ENCODE data around the gene RPL29.
A peak's percentile ranks its signal among the peaks of the same experiment; 100 is the strongest.
"Not testable (repeated sequence)": the region's sequence is repeated elsewhere in the genome, so short reads cannot be mapped to it uniquely, and the experiment has no call there.

Gene RPL29

GRCh38 chr3:52006017-52006819, 10.5 kb upstream of the RPL29 start:
- DNase-seq (ENCODE audit: low read depth) = no peak

GRCh38 chr3:52005571-52005986, 9.9 kb upstream of the RPL29 start:
- DNase-seq (ENCODE audit: low read depth) = no peak

- no peak for DNase-seq (ENCODE audit: low read depth)
These were observed 9.3 kb upstream of the RPL29 start for GRCh38 chr3:52004906-52005395.

GRCh38 chr3:52004163-52004787, 8.6 kb upstream of the RPL29 start:
- DNase-seq (ENCODE audit: low read depth) = no peak

GRCh38 chr3:52002748-52003147, 7.1 kb upstream of the RPL29 start:
- no peak for DNase-seq (ENCODE audit: low read depth)

GRCh38 chr3:52001443-52001974, 5.8 kb upstream of the RPL29 start:
- peak; percentile 79 for DNase-seq (ENCODE audit: low read depth)

GRCh38 chr3:51999846-52000245, 4.2 kb upstream of the RPL29 start:
- DNase-seq (ENCODE audit: low read depth) = no peak

- DNase-seq (ENCODE audit: low read depth) = no peak
These were observed 3.1 kb upstream of the RPL29 start for GRCh38 chr3:51998774-51999173.

GRCh38 chr3:51997935-51998596, 2.4 kb upstream of the RPL29 start:
- DNase-seq (ENCODE audit: low read depth) = no peak

- no peak for DNase-seq (ENCODE audit: low read depth)
These were observed 1.5 kb upstream of the RPL29 start for GRCh38 chr3:51997172-51997571.

- DNase-seq (ENCODE audit: low read depth) = no peak
These were observed 1.2 kb downstream of the RPL29 start for GRCh38 chr3:51994530-51994929.

GRCh38 chr3:51993657-51994056, 2.0 kb downstream of the RPL29 start:
- not testable (repeated sequence) for DNase-seq (ENCODE audit: low read depth)

- no peak for DNase-seq (ENCODE audit: low read depth)
These were observed 3.5 kb downstream of the RPL29 start for GRCh38 chr3:51992017-51992682.

GRCh38 chr3:51990501-51990971, 5.2 kb downstream of the RPL29 start:
- not testable (repeated sequence) for DNase-seq (ENCODE audit: low read depth)

- no peak for DNase-seq (ENCODE audit: low read depth)
These were observed 7.2 kb downstream of the RPL29 start for GRCh38 chr3:51988286-51989146.

- DNase-seq (ENCODE audit: low read depth) = no peak
These were observed 8.1 kb downstream of the RPL29 start for GRCh38 chr3:51987568-51987967.

- DNase-seq (ENCODE audit: low read depth) = no peak
These were observed 9.4 kb downstream of the RPL29 start for GRCh38 chr3:51986010-51986947.

GRCh38 chr3:51985063-51985462, 10.6 kb downstream of the RPL29 start:
- DNase-seq (ENCODE audit: low read depth) = no peak

- no peak for DNase-seq (ENCODE audit: low read depth)
These were observed 11.4 kb downstream of the RPL29 start for GRCh38 chr3:51984269-51984647.

Measured in T follicular helper cell (primary cell).